C4-2B (cell line): ENCODE data around the gene CDK2AP2.

Experiments
- ZFX ChIP-seq: fragments of 450-650 bp; IDR thresholded peaks from 2 replicates; pipeline ENCODE4 v1.6.1; 2017
- TF ChIP-seq, protein P1 (sequence below): fragments of 450-650 bp; conservative IDR thresholded peaks from 2 replicates; pipeline ENCODE4 v1.5.1; 2017; ENCODE audit warnings: mild to moderate bottlenecking

DNA sequence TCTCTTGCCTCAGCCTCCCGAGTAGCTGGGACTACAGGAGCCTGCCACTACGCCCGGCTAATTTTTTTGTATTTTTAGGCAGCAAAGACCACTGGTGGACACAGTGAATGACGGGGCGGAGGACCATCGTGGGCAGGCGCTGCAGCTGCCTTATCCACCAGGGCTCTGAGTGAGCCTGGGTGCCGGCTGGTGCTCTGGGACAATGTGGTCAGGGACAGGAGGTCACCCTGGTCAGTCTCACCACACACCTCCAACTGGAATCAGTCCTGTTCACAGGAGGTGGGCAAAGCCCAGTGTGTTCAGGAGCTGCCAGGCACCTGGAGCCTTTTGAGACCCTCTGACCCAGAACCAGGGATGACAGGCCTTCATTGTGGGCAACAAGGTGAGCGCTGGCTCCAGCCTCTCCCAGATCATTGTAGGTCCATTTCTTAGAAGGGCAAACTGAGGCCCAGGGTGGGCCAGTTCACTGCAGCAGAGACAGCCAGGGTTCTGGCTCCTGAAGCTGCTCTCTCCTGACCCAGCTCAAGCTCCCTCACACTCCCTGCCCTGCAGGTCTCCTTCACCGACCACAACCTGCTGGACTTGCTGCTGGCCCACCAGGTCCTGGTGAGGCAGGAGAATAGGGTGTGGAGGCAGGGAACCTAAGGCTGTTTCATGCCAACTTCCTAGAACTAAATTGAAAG is 31.0 kb upstream of the CDK2AP2 start:
- TF ChIP-seq, protein P1, sequence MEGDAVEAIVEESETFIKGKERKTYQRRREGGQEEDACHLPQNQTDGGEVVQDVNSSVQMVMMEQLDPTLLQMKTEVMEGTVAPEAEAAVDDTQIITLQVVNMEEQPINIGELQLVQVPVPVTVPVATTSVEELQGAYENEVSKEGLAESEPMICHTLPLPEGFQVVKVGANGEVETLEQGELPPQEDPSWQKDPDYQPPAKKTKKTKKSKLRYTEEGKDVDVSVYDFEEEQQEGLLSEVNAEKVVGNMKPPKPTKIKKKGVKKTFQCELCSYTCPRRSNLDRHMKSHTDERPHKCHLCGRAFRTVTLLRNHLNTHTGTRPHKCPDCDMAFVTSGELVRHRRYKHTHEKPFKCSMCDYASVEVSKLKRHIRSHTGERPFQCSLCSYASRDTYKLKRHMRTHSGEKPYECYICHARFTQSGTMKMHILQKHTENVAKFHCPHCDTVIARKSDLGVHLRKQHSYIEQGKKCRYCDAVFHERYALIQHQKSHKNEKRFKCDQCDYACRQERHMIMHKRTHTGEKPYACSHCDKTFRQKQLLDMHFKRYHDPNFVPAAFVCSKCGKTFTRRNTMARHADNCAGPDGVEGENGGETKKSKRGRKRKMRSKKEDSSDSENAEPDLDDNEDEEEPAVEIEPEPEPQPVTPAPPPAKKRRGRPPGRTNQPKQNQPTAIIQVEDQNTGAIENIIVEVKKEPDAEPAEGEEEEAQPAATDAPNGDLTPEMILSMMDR: no peak
- no peak for TF ChIP-seq ZFX
